Activated T-cell treated with anti-CD3 and anti-CD28 coated beads for 48 hours (primary cell): Measurements from ENCODE around the gene PARS2.
A peak's percentile ranks its signal among the peaks of the same experiment; 100 is the strongest.
"Not testable (repeated sequence)": the region's sequence is repeated elsewhere in the genome, so short reads cannot be mapped to it uniquely, and the experiment has no call there.

ENCODE experiments used
- DNase-seq: peaks from one replicate; pipeline ENCODE4 v3.0.0-alpha.2; 2020; ENCODE audit warnings: low read depth

PARS2 gene

DNA sequence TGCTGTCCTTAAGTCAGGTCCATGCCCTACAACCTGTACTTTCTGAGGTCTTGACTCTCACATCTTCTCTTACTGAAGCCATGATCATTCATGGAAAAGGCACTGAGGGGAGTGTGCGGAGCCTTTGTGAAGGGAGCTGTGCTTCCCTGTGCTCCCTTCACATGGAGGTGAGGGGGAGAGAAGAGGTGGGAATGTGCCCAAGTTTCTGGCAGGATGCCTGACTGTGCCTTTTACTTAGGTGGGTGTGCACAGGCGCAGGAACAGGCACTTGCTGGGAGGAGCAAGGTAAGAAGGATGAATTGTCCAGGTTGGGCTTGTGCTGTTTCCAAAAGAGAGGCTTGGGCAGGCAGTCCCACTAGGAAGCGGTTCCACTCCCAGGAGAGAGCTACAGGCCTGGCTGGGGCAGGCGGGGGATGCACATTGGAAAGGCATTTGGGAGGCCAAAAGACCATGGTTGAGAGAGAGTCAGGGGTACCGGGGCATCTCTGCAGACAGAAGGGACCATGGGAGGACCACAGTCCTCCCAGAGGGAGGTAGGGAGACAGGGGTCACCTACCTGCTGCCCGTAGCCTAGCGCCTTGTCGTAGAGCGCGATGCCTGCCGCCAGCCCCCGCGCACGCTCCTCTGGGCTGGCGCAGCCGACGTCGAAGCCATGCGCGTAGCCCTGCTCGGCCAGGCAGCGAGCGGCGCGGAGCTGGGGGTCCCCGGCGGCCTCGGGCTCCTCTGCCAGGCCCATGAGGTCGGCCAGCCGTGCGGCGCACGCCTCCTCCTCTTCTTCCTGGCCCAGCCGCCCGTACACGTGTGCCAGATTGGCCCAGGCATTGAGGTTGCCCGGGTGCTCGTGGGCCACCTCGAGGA, 35.9 kb upstream of the PARS2 start:
- DNase-seq: no peak

DNA sequence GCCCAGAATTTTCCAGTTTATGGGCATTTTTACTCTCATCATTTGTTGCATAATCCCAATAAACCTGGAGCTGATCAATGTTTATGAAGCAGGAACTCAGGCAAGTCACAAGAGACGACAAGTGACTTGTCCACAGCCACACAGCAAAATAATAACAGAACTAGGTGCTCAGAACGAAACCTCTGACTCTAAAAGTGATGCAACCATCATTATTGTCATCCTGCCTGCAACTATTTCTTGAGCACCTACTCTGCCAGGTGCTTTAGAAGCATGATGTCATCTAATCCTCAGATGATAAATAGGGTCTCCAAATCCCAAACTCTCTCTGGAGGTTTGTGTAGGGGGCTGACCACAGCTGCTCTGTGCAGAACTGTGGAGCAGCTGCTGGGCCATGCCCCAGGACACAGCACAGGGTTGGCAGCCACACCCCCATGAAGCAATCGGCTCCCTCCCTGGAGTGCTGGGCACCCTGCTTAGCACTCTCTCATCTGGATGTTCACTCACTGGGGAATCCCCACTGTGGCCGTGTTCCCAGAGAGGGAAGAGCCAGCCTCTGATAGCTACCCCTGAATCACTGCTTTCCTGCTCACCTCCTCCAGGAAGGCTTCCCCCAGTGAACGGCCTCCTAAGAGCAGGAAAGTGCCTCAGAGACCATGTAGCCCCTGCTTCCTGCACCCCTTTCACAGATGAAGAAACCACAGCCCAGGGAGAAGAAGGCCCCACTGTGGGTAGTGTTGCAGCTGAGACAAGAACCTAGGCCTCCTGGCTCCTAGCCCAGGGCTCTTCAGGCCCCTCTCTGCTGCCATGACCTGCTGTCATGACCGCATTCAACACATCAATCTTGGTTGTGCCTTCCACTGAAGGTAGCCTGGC, 34.7 kb upstream of the PARS2 start:
- peak; percentile 46 for DNase-seq

DNA sequence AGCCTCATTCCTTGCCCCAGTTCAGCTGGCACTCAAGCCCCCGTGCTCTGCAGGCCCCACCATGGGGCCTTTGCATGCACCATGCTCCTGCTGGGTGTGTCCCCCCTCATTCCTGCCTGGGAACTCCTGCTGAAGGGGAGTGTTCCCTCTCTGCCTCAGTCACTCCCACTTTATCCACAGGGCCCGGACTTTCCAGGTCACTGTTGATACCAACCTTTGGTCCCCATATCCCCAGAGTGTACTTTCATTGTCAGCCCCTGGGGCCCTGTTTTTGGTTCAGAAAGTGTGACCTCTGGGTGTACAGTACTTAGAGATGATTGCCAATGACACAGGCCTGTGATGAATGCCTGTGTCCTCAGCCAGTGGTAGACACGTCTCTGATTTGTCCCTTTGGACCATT, 33.9 kb upstream of the PARS2 start:
- DNase-seq: no peak

DNA sequence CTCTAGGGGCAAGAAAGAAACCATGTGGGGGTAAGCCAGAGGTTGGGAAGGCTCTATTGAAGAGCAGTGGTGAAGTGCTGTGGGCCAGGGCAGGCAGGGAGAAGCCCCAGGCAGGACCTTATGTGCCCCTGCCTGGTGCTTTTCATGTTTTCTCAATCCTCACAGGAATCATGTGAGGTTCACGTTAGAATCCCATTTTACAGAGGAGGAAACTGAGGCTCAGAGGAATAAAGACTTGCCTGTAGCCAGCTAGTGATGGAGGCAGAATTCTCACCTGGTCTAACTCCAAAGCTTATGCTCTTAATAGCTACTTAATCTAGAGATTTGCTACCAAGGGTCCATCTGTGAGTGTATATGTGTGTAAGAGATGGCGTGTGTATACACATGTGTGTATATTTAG, 32.6 kb upstream of the PARS2 start:
- DNase-seq: no peak

DNA sequence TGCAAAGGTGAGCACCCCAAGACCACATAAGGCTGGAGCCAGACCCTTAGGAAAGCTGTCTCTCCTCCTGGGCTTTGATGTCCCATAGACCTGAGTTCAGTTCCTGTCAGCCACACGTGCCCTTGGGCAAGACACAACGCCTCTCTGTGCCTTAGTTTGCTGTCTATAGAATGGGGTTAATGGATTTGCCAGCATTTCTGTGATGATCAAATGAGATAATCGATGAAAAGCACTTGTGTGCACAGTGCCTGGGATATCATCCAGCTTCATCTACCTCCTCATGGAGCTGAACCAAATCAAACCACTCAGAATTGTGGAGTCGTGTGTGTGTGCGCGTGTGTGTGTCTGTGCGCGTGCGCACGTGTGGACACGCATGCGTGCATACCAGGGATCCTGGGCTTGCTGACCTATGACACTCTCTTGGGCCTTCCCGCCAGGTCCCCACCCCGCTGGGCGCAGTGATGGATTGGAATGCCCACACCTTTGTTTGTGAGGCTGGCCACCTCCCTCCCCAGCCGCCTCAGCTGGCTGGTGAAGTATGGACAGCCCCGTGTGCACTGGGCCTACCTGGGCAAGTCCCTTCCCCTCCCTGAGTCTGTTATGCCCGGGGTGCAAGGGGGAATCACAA, 31.6 kb upstream of the PARS2 start:
- no peak for DNase-seq

DNA sequence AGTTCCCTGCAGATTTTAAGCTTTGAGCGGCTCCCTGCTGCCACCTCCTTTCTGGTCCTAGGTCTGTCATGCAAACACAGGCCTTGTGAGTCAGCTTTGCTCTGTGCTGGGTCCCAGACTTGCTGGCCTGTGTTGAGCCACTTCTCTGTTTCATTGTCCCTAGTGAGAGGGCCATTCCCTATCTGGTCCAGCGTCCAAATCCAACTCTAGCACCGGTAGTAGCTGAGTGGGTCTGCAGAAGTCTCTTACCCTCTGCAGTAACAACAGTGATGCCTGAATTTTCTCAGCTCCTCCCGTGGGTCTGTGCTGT, 31.0 kb upstream of the PARS2 start:
- DNase-seq: no peak

DNA sequence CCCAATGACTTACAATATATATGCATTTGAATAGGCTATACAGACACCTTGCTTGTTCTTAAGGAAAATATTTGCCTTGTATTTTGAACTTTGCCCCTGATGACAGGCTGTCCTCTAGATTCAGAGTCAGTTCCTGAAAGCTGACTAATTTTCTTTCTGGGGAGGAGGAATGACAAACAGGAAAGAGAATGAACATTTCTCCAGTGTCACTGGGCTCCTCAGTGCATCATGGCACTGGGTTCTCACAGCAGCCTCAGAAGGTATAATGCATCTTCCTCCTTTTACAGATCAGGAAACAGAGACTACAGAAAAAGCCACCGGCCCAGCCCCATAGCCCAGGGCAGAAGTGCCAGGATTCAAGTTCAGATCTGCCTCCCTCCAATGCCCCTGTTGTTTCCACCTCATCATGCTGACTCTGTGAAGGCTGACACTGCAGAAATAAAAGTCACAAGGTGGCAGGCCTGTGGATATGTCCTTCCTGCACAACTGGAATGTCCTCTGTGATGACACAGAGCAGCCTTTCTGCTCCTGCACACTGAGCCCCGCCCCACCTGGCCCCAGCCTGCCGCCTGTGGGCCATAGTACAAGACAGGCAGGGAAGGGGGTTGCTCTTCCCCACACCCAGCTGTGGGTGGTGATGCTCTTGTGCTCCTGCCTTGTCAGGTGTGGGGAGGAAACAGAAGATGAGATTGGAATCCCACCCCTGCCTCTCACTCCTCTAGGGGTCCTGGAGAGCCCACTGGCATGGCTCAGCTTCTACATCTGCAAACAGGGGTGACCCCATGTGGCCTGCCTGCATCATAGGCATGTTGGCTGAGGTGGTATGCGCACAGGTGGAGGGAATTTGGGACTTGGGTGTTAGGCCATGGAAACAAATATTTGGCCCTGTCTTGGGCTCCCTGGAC, 30.4 kb upstream of the PARS2 start:
- DNase-seq: no peak

DNA sequence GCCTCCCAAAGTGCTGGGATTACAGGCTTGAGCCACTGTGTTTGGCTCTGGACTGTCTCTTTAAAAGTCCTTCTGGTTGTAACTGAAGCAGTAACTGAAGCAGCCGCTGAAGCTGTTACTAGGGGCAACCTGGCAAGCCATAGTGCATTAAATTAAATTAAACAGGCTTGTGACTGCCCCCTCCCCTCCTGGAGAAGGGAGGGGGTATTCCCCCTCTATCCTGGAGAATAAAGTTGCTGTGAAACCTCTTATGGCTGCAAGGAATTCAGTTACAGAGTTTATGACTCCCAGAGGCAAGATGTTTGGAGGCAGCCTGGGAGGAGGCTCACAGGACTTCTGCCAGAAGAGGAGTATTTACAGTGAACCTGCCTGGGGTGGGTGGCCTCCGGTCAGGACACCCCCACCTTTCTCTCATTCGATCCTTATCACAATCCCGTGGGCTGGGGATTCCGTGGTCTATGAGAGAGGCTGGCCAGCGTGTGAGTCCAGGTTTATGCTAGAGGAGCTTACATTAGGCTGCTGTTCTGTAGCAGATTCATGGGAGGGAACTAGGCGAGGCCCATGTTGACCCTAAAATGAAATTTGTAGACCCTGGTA, 28.5 kb upstream of the PARS2 start:
- no peak for DNase-seq

DNA sequence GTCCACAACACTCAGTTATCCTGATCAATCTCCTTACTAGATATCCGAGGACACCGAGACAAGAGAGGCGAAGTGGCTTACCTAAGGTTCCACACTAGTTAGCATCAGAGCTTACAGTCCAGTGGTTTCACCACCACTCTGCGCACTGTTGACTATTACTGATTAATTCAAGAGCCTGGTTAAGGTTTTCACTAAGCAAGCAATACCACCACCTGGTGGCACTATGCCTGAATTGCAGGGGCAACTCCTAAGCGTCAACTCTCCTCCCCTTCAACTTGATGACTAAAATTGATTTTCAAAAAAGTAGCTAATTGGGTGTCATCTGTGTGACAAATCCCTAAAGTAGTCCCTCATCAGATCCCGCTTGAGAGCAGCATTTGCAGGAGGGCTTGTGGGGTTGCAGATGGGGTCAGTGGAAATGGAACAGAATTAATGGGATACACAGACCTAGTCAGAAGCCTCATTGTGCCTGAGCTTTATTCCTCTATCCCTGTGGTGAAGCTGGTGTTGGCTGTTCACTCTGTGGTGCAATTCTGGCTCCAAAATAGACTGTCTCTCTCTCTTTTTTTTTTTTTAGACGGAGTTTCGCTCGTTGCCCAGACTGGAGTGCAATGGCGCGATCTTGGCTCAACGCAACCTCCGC, 27.7 kb upstream of the PARS2 start:
- peak; percentile 64 for DNase-seq

DNA sequence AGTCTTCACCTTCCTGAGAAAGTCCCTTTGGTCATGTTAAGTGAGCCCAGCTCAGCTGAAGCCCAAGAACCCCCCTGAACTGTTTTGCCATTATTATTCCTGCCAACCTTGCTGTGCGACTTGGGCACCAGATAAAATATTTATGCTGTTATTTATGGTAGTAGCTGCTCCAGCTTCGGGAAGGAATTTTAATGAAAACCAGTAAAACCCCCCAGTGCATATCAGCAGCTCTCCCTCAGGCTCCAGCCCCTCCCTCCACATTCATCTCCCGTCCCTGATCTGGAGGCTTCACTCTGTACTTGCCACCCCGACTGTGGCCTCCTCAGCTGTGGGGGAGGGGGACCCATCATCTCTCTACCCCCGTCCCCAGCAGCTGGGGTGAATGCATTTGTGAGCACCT, 24.1 kb upstream of the PARS2 start:
- no peak for DNase-seq

DNA sequence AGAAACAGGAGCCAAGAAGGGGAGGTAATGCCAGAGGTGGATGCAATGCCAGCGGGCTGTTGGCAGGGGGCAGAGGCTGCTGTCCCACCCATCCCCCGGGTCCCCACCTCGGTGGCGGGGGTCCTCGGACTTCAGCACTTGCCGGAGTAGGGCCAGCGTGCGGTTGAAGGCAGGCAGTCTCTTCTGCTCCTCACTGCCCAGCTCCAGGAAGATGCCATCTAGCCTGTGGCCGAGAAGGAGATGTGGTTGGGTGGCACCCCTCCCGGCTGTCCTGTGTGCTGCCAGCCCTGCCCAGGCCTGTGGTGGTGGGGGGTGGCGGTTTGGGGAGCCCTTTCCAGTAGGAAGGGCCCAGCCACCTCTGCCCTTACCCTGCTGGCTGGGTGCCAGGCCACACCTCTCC, 23.3 kb upstream of the PARS2 start:
- DNase-seq: no peak

DNA sequence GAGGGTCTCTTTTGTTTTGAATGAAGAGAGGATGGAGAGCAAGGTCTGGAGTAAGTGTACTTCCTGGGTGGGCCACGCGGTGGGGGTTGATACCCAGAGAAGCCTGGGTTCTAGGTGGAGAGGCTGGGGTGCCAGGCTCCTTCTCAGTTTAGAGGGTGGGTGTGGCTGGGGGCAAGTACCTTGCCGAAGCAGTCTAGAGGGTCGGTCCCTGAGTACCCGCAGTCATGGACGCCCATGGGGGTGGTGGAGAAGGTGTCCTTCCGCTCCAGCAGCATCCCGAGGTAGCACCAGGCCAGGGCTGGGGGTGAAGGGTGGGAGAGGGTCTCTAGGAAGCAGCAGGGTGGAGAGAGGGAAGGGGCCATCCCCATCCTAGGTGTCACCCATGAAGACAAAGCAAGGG, 22.5 kb upstream of the PARS2 start:
- no peak for DNase-seq

DNA sequence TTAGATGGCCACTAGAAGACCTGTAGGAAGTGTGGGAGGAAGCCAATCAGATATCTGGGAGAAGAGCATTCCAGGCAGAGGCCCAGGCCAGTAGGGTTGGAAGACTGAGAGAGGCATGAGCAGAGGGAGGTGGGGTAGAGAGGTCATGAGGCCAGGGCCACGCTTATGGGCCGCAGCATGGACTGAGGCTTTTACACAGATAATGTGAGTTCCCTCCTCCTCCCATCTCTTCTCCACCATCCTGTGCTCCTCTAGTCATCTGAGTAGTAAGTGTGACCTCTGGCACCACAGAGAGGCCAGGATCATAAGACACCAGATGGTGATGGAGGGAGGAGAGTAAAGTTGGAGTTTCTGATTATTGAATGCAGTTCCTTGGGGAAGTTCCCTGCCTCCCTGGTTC, 19.7 kb upstream of the PARS2 start:
- no peak for DNase-seq

DNA sequence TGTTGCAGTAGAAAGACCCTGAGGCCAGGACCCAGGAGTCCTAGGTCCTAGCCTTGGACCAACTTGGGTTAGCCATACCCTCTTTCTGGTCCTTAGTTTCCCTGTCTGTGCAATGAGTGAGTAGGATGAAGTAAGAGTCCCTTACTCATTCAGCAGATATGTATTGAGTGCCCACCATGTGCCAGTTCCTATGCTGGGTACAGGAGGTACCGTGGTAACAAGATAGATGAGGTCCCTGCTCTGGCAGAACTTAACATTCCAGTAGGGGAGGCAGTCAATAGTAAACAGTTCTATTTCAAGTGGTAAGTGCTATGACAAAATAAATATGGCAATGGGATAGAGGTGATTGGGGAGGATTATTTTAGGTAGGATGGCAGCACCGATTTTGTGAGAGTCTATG, 18.3 kb upstream of the PARS2 start:
- no peak for DNase-seq

DNA sequence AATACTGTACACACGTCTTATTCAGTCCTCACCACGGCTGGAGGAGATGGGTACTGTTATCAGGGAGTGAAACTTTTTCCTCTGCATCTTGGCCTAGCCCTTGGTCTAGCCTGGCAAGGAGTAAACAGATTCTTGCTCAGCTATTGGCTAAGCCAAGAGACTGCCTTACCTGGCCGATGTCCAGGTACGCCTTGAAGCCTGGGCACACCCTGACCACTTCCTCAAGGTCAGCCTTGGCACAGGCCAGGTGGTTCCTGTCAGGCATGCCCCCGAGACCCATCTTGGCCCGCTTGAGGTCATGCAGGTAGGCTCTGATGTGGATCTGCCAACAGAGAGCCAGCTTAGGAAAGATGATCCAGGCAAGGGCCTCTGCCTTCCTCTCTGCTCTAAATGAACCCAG, 17.8 kb upstream of the PARS2 start:
- DNase-seq: no peak

DNA sequence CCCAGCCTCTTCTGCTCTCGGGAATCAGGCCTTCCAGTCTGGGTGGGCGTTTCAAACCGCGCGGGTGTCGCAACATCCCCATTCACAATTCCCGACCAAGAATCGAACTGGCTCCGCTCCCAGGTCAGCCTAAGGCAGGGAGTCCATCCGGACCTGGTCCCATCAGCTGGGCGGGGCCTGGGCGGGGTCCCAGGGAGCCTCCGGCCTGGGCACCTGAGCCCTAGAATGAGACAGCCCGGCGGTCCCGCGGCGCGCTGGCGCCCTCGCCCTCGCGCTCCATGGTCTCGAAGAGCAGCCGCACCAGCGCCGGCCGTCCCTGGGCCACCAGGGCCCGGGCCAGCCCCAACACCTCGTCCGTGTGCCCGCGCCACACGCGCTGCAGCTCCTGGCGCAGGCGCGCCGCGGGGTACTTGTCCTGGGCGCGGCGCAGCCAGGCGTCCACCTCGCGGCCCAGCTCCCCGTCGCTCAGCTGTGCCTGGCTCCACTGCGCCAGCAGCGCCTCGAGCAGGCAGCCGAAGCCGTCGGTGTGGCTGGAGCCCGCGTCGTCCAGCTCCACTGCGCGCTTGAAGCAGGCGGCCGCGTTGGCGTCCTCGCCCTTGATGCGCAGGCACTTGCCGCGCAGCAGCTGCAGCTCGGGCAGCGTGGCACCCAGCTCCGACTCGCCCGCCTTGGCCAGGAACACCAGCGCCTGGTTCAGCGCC, 16.9 kb upstream of the PARS2 start:
- no peak for DNase-seq

DNA sequence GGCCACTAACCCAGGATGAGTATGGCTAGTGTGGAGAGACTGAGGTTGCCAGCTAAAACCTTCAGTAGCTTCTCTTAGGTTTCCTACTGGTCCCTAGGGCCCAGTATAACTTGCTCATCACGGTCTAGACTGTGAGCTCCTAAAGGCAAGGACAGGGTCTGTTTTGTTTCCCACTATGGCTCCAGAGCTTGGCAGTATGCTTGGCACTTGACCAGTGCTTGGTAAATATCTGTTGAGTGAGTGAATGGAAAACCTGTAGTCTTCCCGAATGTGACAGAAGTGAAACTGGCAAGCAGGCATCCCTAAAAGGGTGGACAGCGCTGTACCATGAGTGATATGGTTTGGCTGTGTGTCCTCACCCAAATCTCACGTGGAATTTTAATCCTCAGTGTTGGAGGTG, 13.1 kb upstream of the PARS2 start:
- DNase-seq: no peak

DNA sequence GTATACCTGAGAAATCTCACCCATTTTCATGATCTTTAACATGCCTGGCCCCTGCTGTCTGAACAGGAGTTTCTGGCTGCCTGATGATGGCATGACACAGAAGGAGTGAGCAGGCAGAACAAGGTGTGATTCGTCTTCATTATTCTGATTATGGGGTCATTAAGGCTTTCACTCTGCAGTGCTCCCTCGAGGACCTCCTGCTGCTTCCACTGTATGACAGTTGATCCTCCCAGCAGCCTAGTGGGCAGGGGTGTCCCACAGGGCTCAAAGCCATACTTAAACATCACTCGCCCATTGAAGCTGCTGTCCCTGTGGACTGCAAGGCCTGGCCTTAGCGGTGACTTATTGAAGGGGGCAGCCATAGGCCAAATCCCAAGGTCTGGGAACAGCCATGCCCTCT, 12.7 kb upstream of the PARS2 start:
- DNase-seq: no peak

DNA sequence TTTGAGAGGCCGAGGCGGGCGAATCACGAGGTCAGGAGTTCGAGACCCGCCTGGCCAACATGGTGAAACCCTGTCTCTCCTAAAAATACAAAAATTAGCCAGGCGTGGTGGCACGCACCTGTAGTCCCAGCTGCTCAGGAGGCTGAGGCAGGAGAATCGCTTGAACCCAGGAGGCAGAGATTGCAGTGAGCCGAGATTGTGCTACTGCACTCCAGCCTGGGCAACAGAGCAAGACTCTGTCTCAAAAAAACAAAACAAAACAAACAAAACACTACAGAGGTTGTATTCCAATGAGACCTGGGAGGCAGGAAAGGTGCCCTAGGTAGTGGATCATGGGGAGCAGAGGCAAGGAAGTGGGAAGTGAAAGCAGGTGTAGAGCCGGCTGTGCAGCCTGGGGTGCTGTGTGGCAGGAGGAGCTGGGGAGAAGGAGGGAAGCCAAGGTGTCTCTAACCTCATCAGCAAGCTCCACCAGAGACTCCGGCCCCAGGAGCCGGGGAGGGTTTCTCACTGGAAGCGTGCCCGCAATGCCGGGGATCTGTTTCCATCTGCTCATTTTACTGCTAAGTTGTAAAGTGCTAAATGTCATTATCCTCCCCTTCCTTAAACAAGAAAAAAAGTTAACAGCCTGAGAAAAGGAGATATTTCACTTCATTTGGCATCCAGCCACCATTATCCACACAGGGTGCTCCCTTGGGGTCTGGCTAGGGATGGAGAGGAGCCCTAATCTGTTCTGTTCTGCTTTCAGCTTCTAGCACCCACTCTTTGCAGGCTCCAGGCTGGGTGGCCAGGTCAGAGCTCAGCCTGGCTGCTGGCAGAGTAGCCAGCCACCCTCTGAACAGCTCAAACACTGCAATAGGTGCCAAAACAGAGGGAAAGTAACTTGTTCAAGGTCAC, 11.8 kb upstream of the PARS2 start:
- not testable (repeated sequence) for DNase-seq
